GM12801 (cell line): ENCODE data around the gene LRFN4.

Experiments
- TF ChIP-seq, protein P1 (sequence below): IDR thresholded peaks from one replicate; pipeline ENCODE4 v1.5.1; 2011; ENCODE audit warnings: control low read depth; ENCODE audit not compliant: insufficient read length; ENCODE audit errors: extremely low read depth

The LRFN4 gene

GRCh38 chr11:66851698-66852465, 5.0 kb upstream of the LRFN4 start:
- TF ChIP-seq, protein P1, sequence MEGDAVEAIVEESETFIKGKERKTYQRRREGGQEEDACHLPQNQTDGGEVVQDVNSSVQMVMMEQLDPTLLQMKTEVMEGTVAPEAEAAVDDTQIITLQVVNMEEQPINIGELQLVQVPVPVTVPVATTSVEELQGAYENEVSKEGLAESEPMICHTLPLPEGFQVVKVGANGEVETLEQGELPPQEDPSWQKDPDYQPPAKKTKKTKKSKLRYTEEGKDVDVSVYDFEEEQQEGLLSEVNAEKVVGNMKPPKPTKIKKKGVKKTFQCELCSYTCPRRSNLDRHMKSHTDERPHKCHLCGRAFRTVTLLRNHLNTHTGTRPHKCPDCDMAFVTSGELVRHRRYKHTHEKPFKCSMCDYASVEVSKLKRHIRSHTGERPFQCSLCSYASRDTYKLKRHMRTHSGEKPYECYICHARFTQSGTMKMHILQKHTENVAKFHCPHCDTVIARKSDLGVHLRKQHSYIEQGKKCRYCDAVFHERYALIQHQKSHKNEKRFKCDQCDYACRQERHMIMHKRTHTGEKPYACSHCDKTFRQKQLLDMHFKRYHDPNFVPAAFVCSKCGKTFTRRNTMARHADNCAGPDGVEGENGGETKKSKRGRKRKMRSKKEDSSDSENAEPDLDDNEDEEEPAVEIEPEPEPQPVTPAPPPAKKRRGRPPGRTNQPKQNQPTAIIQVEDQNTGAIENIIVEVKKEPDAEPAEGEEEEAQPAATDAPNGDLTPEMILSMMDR = no peak

DNA sequence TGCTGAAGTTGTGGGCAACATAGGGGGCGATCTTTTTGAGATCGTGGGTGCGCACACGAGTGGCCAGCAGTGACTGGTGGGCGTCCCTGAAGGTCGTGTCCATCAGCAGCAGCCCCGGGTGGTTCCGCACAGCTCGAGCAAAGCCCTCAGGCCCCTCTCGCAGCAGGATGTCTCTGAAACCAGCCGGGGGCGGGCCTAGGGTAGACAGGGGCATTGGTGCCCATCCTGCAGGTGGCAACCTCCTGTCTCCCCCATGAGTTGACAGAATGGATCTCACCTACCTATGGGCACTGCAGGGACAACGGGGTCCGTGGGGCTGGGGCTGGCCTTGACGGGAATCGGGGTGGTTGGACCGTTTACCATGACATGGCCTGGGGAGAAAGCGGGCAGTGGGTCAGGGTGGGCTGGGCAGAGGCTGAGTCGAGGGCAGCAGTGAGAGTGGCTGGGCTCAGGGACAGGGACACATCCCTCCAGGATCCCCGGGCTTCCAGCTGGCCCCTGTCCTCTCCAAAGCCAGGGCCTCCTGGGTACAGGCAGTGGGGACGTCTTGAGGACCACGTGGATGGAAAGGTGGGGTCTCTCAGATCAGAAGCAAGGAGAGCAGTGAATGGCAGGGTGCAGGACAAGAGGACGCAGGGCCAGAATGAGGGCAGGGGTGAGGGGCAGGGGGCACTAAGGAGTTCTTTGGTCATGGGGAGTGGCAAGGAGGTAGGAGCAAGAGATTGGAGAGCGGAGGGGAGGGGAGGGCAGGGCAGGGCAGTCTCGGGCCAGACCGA, 4.2 kb upstream of the LRFN4 start:
- TF ChIP-seq, protein P1 = no peak

DNA sequence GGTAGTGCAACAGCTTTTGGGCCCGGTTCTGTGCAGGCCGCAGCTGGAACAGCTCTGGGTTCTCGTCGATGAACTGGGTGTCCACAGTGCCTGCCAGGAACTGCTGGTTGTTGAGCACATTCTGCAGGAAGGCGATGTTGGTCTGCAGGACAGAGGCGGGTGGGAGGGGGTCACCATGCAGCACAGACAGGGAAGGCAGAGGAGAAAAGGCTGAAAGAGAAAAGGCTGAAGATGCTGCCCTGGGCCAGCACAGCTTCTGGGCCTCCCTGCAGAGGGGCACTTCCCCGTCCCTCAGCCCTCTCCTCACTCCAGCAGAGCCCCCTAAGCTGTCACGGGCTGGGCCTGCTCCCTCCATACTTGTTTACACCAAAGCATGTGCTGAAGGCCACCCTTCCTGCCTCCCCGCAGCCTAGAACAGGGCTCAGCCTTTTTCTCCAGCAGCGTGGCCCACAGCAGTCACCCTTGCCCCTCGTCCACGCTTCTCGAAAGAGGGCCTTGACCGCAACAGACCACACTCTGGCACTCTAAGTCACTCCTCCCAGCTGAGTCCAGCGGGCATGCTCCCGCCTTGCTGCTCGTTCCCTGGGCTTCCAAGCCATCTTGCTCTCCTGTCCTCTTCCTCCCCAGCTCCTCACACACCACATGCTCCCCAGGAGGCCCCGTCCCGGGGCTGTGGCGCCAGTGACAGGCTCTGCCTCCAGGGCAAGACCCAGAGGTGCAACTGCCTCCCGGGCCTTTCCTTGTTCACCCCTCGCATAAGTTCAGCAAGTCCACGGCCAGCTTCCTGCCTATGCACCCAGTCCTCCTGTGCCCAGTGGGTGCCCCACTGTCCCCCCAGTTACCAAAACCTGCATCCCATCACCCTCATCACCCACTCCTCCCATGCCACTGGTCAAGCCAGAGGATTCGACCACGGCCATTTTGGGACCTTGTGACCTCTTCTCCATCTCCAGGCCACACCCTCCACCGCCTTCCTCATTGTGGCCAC, 3.3 kb upstream of the LRFN4 start:
- TF ChIP-seq, protein P1 = no peak

DNA sequence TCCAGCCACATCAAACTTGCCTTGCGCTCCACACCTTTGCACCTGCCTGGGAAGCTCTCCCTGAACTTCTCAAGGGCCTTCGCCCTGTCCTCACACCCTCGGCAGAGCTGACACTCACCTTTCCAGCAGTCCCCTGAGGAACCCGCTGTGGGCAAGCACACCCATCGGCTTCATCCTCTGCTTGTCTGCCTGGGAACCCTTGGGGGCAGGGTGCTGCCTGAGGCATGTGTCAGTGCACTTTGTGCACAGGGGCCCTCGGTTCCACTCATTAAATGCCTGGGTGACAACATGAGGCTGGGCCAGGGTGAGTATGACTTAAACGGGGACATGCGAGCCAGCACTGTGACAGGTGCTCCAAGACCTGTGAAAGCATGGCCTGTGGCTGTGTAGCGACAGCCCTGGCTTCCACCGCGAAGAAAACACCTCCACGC, 2.6 kb upstream of the LRFN4 start:
- TF ChIP-seq, protein P1 = no peak

- TF ChIP-seq, protein P1 = no peak
These were observed 2.1 kb upstream of the LRFN4 start for GRCh38 chr11:66854729-66855211.

GRCh38 chr11:66855574-66856495, 1.0 kb upstream of the LRFN4 start:
- TF ChIP-seq, protein P1 = no peak
